Right lobe of liver (tissue), 4 donors: Measurements from ENCODE around the gene ZC3H13.

ENCODE experiments used
- POLR2A ChIP-seq: fragments of 450-650 bp; IDR thresholded peaks from one replicate; pipeline ENCODE4 v1.6.1; 2017; ENCODE audit warnings: antibody characterized with exemption, mild to moderate bottlenecking
- TF ChIP-seq, protein P1 (sequence below), 4 donors: fragments of 200-600 bp in 3 of 4; fragments of 450-650 bp in 1 of 4; IDR thresholded peaks; one replicate each; pipeline versions ENCODE4 v1.5.1 to v1.8.0; 2016 to 2022; ENCODE audit warnings: antibody characterized with exemption in 4 of 4, mild to moderate bottlenecking in 2 of 4
- donor health status: DM: no; HTN: no; CAD: no.
- donor health status: DM: no; HTN: no; CAD: no.
- donor health status: DM: no; HTN: yes; CAD: no.

DNA sequence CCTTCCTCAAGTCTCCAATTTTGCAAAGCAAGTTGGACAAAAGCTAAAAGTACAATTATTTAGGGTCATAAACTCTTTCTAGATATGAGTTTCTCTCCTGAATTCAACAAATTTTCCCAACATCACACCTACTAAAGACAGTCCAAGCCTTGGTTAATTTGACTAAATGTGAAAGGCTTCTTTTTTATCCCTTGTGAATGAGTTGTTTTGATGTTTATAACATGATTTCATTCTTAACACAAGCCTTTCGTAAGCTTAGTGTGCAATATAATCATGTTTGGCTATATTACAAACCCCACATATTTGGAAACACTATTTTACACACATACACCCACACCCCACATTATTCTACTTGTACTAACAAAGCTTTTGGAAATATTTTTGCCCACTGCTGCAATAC is 57.3 kb downstream of the ZC3H13 start:
- TF ChIP-seq, protein P1, sequence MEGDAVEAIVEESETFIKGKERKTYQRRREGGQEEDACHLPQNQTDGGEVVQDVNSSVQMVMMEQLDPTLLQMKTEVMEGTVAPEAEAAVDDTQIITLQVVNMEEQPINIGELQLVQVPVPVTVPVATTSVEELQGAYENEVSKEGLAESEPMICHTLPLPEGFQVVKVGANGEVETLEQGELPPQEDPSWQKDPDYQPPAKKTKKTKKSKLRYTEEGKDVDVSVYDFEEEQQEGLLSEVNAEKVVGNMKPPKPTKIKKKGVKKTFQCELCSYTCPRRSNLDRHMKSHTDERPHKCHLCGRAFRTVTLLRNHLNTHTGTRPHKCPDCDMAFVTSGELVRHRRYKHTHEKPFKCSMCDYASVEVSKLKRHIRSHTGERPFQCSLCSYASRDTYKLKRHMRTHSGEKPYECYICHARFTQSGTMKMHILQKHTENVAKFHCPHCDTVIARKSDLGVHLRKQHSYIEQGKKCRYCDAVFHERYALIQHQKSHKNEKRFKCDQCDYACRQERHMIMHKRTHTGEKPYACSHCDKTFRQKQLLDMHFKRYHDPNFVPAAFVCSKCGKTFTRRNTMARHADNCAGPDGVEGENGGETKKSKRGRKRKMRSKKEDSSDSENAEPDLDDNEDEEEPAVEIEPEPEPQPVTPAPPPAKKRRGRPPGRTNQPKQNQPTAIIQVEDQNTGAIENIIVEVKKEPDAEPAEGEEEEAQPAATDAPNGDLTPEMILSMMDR (IDR thresholded peaks at IDR 0.05), result no peak
- TF ChIP-seq POLR2A, result no peak
